GM23338 (cell line): Measurements from ENCODE around the gene PLCL1. TPM values are rescaled to one million over a fixed set of nuclear protein-coding genes. Genes with fewer than 3 reads are reported as not detected.

ENCODE experiments used
- ATAC-seq: fragments of 200-7000 bp; cut with Tn5 transposase; 3 replicates; pipeline ENCODE4 v1.9.1; 2020
- DNase-seq: peaks from one replicate; pipeline ENCODE4 v3.0.0-alpha.2; 2015; ENCODE audit warnings: low spot score
- H2AFZ ChIP-seq: fragments of 200-600 bp; sonication (generic); 2 replicates; pipeline ENCODE4 v1.8.0; 2016; ENCODE audit warnings: antibody characterized with exemption, mild to moderate bottlenecking, moderate library complexity
- H3F3A ChIP-seq: fragments of 200-600 bp; sonication (generic); replicated peaks from 2 replicates; pipeline ENCODE4 v1.8.0; 2017; ENCODE audit warnings: antibody characterized with exemption, mixed run types, low read depth
- H3K27ac ChIP-seq: fragments of 200-600 bp; sonication (generic); 2 replicates; pipeline ENCODE4 v1.6.1; 2016; ENCODE audit warnings: low read depth
- H3K27me3 ChIP-seq: fragments of 200-600 bp; sonication (generic); 2 replicates; pipeline ENCODE4 v1.8.0; 2016; ENCODE audit warnings: mild to moderate bottlenecking, mixed run types, moderate library complexity; ENCODE audit not compliant: insufficient read depth
- H3K36me3 ChIP-seq: fragments of 200-600 bp; sonication (generic); 2 replicates; pipeline ENCODE4 v1.8.0; 2016; ENCODE audit warnings: mild to moderate bottlenecking; ENCODE audit not compliant: insufficient read depth
- H3K4me1 ChIP-seq: fragments of 200-600 bp; sonication (generic); 2 replicates; pipeline ENCODE4 v1.8.0; 2016; ENCODE audit warnings: mild to moderate bottlenecking, moderate library complexity; ENCODE audit not compliant: insufficient read depth
- H3K4me2 ChIP-seq: fragments of 200-600 bp; sonication (generic); 2 replicates; pipeline ENCODE4 v1.7.1; 2017; ENCODE audit warnings: mixed run types
- H3K4me3 ChIP-seq: fragments of 200-600 bp; sonication (generic); 2 replicates; pipeline ENCODE4 v1.6.1; 2016; ENCODE audit warnings: mixed run types
- H3K79me2 ChIP-seq: fragments of 200-600 bp; sonication (generic); replicated peaks from 2 replicates; pipeline ENCODE4 v1.8.0; 2017; ENCODE audit warnings: mild to moderate bottlenecking; ENCODE audit not compliant: insufficient read depth
- H3K9me2 ChIP-seq: fragments of 200-600 bp; sonication (generic); 2 replicates; pipeline ENCODE4 v1.8.0; 2017; ENCODE audit not compliant: insufficient read depth
- H4K20me1 ChIP-seq: fragments of 200-600 bp; sonication (generic); replicated peaks from 2 replicates; pipeline ENCODE4 v1.8.0; 2017; ENCODE audit warnings: mild to moderate bottlenecking; ENCODE audit not compliant: insufficient read depth
- H3K27ac Mint-ChIP-seq: 2 replicates; pipeline ENCODE4 v1.8.0; 2020; ENCODE audit warnings: inconsistent platforms, mild to moderate bottlenecking, moderate library complexity, mixed read lengths
- H3K27me3 Mint-ChIP-seq: 3 replicates; pipeline ENCODE4 v1.8.0; 2022; ENCODE audit warnings: low read depth, mild to moderate bottlenecking, moderate library complexity, mixed read lengths, inconsistent platforms; ENCODE audit not compliant: insufficient read depth, poor library complexity
- H3K36me3 Mint-ChIP-seq: 3 replicates; pipeline ENCODE4 v1.8.0; 2021; ENCODE audit warnings: low read depth, mild to moderate bottlenecking, inconsistent platforms, moderate library complexity, mixed read lengths
- H3K4me1 Mint-ChIP-seq: 3 replicates; pipeline ENCODE4 v1.8.0; 2020; ENCODE audit warnings: mild to moderate bottlenecking, inconsistent platforms, mixed read lengths
- H3K4me3 Mint-ChIP-seq: 3 replicates; pipeline ENCODE4 v1.8.0; 2021; ENCODE audit warnings: moderate library complexity, mild to moderate bottlenecking, inconsistent platforms, mixed read lengths
- H3K9me3 Mint-ChIP-seq: 3 replicates; pipeline ENCODE4 v1.8.0; 2020; ENCODE audit warnings: moderate library complexity, mild to moderate bottlenecking, inconsistent platforms, mixed read lengths
- EZH2 ChIP-seq: fragments of 200-600 bp; sonication (generic); IDR thresholded peaks from one replicate; pipeline ENCODE4 v1.8.0; 2017; ENCODE audit warnings: antibody characterized with exemption, mild to moderate bottlenecking, low read depth; ENCODE audit not compliant: unreplicated experiment
- JUNB ChIP-seq: IDR thresholded peaks from one replicate; pipeline ENCODE4 v1.6.1; 2016; ENCODE audit warnings: antibody characterized with exemption; ENCODE audit not compliant: unreplicated experiment
- POLR2AphosphoS5 ChIP-seq: IDR thresholded peaks from 2 replicates; pipeline ENCODE4 v1.6.1; 2016; ENCODE audit warnings: antibody characterized with exemption, low read depth
- REST ChIP-seq: IDR thresholded peaks from one replicate; pipeline ENCODE4 v1.6.1; 2018; ENCODE audit warnings: antibody characterized with exemption; ENCODE audit not compliant: unreplicated experiment
- ZNF114 ChIP-seq: fragments of 250-450 bp; sonication (Bioruptor Pico); IDR thresholded peaks from 2 replicates; pipeline ENCODE4 v1.5.0; 2020; ENCODE audit warnings: mild to moderate bottlenecking, moderate library complexity
- polyA plus RNA-seq: library from polyadenylated mRNA; unstranded; fragments of >200 nt; fragmentation: Nextera tagmentation; extraction: Ambion mirVana; gene quantifications from 2 replicates; pipeline ENCODE4 v1.2.1, GENCODE V29; 2016
- total RNA-seq: library from RNA; depleted of rRNA; stranded (reverse); fragments of >200 nt; shearing (Covaris generic); gene quantifications from 2 replicates; pipeline ENCODE4 v1.2.3, GENCODE V29; 2014
- TF ChIP-seq, protein P1 (sequence below): fragments of 250-450 bp; sonication (Bioruptor Pico); IDR thresholded peaks from 2 replicates; pipeline ENCODE4 v1.5.0; 2020; ENCODE audit warnings: mild to moderate bottlenecking, moderate library complexity
- TF ChIP-seq, protein P2 (sequence below): IDR thresholded peaks from 2 replicates; pipeline ENCODE4 v1.6.1; 2016; ENCODE audit warnings: antibody characterized with exemption

PLCL1 gene
- total and polyA plus RNA-seq, 2 experiments from 2014 or later: not detected

DNA sequence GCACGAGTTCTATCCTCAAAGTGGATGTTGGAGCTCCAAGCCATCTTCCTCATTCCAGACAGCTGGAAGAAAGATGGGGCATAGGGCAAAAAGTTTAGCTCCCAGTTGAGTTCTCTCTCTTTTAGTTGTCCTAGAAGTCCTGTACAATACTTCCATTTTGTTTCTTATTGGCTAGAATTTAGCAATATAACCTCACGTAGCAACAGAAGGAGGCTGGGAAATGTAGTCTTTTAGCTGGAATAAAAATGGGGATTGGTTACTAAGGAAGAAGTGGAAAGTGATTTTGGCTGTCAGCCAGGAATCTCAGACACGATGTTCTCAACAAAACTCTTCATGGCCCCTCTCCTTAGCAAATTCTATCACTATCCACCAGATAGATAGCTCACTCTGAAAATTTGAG lies 79.9 kb downstream of the PLCL1 start (continued):
- TF ChIP-seq EZH2 (no peak), JUNB (no peak)

DNA sequence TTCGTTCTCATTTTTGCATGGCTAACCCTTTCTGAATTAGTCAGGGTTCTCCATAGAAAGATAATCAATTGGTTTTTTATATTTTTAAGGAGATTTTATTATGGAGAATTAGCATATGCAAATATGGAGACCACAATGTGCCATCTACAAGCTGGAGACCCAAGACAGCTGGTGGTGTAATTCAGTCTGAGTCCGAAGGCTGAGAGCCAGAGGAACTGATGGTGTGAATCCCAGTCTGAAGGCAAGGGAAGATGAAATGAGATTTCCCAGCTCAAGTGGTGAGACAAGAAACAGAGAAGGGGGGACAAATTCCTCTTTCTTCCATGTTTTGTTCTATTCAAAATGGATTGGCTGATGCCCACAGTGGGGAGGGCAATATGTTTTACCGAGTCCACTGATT lies 80.7 kb downstream of the PLCL1 start:
- H3K4me3 ChIP-seq: no peak overlapping the region
- no peaks in the 10 kb centered on the region for H3K36me3 Mint-ChIP-seq
- H3K27ac Mint-ChIP-seq: no peak overlapping the region
- H3K4me3 Mint-ChIP-seq: no peak overlapping the region
- no peaks in the 10 kb centered on the region for H3K27me3 ChIP-seq
- no peak for DNase-seq
- no peaks in the 10 kb centered on the region for H3K36me3 ChIP-seq
- no peak for TF ChIP-seq EZH2
- no peaks in the 10 kb centered on the region for H3K79me2 ChIP-seq
- no peak for ATAC-seq
- H4K20me1 ChIP-seq: no peaks in the 10 kb centered on the region
- no peak overlapping the region for H3K4me2 ChIP-seq
- peaks cover 4% of the 10 kb centered on the region; the same call in 1 of the 2 replicates for H3K4me1 ChIP-seq
- no peak overlapping the region for H2AFZ ChIP-seq
- peaks cover 6% of the 10 kb centered on the region; the same call in 2 of the 3 replicates for H3K4me1 Mint-ChIP-seq
- no peaks in the 10 kb centered on the region for H3K9me3 Mint-ChIP-seq
- H3F3A ChIP-seq: no peaks in the 10 kb centered on the region
- no peak overlapping the region for H3K27ac ChIP-seq
- no peaks in the 10 kb centered on the region for H3K9me2 ChIP-seq
- no peaks in the 10 kb centered on the region for H3K27me3 Mint-ChIP-seq

DNA sequence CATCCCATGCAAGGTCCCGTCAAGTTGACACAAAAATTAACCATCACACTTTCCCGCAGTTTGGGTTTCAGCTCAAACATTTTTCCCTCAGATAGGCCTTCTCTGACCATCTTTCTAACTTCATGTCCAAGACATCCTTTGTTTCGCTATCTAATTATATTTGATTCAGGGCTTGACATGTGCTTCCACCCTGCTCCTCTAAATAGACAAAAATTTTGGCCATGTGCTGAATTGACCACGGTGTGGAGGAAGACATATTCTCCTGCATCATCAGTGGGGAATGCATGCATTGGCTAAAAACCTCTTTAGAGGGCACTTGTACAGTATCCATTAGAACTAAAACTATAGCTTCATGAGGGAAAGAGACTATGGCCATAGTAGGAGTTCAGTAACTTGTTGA lies 81.2 kb downstream of the PLCL1 start:
- Mint-ChIP-seq H3K9me3 (no peaks in the 10 kb centered on the region), H3K36me3 (no peaks in the 10 kb centered on the region), H3K4me1 (peaks cover 6% of the 10 kb centered on the region; the same call in 2 of the 3 replicates), H3K27me3 (no peaks in the 10 kb centered on the region), H3K27ac (no peak overlapping the region), H3K4me3 (no peak overlapping the region)
- Histone ChIP-seq H3K79me2 (no peaks in the 10 kb centered on the region), H3K4me3 (no peak overlapping the region), H2AFZ (no peak overlapping the region), H3K4me1 (peaks cover 4% of the 10 kb centered on the region; the same call in 1 of the 2 replicates), H4K20me1 (no peaks in the 10 kb centered on the region), H3K27ac (no peak overlapping the region), H3F3A (no peaks in the 10 kb centered on the region), H3K36me3 (no peaks in the 10 kb centered on the region), H3K27me3 (no peaks in the 10 kb centered on the region), H3K4me2 (no peak overlapping the region), H3K9me2 (no peaks in the 10 kb centered on the region)
- DNase-seq: no peak
- TF ChIP-seq ZNF114 (CRISPR knock-in tag) (no peak), REST (no peak), JUNB (no peak), EZH2 (no peak), POLR2AphosphoS5 (no peak)
- TF ChIP-seq, protein P1, sequence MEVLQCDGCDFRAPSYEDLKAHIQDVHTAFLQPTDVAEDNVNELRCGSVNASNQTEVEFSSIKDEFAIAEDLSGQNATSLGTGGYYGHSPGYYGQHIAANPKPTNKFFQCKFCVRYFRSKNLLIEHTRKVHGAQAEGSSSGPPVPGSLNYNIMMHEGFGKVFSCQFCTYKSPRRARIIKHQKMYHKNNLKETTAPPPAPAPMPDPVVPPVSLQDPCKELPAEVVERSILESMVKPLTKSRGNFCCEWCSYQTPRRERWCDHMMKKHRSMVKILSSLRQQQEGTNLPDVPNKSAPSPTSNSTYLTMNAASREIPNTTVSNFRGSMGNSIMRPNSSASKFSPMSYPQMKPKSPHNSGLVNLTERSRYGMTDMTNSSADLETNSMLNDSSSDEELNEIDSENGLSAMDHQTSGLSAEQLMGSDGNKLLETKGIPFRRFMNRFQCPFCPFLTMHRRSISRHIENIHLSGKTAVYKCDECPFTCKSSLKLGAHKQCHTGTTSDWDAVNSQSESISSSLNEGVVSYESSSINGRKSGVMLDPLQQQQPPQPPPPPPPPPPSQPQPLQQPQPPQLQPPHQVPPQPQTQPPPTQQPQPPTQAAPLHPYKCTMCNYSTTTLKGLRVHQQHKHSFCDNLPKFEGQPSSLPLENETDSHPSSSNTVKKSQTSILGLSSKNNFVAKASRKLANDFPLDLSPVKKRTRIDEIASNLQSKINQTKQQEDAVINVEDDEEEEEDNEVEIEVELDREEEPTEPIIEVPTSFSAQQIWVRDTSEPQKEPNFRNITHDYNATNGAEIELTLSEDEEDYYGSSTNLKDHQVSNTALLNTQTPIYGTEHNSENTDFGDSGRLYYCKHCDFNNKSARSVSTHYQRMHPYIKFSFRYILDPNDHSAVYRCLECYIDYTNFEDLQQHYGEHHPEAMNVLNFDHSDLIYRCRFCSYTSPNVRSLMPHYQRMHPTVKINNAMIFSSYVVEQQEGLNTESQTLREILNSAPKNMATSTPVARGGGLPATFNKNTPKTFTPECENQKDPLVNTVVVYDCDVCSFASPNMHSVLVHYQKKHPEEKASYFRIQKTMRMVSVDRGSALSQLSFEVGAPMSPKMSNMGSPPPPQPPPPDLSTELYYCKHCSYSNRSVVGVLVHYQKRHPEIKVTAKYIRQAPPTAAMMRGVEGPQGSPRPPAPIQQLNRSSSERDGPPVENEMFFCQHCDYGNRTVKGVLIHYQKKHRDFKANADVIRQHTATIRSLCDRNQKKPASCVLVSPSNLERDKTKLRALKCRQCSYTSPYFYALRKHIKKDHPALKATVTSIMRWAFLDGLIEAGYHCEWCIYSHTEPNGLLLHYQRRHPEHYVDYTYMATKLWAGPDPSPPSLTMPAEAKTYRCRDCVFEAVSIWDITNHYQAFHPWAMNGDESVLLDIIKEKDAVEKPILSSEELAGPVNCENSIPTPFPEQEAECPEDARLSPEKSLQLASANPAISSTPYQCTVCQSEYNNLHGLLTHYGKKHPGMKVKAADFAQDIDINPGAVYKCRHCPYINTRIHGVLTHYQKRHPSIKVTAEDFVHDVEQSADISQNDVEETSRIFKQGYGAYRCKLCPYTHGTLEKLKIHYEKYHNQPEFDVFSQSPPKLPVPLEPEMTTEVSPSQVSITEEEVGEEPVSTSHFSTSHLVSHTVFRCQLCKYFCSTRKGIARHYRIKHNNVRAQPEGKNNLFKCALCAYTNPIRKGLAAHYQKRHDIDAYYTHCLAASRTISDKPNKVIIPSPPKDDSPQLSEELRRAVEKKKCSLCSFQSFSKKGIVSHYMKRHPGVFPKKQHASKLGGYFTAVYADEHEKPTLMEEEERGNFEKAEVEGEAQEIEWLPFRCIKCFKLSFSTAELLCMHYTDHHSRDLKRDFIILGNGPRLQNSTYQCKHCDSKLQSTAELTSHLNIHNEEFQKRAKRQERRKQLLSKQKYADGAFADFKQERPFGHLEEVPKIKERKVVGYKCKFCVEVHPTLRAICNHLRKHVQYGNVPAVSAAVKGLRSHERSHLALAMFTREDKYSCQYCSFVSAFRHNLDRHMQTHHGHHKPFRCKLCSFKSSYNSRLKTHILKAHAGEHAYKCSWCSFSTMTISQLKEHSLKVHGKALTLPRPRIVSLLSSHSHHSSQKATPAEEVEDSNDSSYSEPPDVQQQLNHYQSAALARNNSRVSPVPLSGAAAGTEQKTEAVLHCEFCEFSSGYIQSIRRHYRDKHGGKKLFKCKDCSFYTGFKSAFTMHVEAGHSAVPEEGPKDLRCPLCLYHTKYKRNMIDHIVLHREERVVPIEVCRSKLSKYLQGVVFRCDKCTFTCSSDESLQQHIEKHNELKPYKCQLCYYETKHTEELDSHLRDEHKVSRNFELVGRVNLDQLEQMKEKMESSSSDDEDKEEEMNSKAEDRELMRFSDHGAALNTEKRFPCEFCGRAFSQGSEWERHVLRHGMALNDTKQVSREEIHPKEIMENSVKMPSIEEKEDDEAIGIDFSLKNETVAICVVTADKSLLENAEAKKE (CRISPR knock-in tag): no peak
- TF ChIP-seq, protein P2, sequence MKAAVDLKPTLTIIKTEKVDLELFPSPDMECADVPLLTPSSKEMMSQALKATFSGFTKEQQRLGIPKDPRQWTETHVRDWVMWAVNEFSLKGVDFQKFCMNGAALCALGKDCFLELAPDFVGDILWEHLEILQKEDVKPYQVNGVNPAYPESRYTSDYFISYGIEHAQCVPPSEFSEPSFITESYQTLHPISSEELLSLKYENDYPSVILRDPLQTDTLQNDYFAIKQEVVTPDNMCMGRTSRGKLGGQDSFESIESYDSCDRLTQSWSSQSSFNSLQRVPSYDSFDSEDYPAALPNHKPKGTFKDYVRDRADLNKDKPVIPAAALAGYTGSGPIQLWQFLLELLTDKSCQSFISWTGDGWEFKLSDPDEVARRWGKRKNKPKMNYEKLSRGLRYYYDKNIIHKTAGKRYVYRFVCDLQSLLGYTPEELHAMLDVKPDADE: no peak
- no peak for ATAC-seq
